Activated T-cell treated with anti-CD3 and anti-CD28 coated beads, Interleukin-2, amount 50 U/mL, for 1 hour (primary cell): ENCODE measurements around the gene CHST11.

ENCODE experiments used
- DNase-seq: peaks from one replicate; pipeline ENCODE4 v3.0.0-alpha.2; 2020

CHST11 gene

GRCh38 chr12:104434129-104434528 is 22.6 kb upstream of the CHST11 start:
- DNase-seq, result no peak

- no peak for DNase-seq
These were observed 21.6 kb upstream of the CHST11 start for GRCh38 chr12:104435175-104435574.

- no peak for DNase-seq
These were observed 21.0 kb upstream of the CHST11 start for GRCh38 chr12:104435765-104436164.

- no peak for DNase-seq
These were observed 20.0 kb upstream of the CHST11 start for GRCh38 chr12:104436790-104437189.

GRCh38 chr12:104438134-104438533 is 18.6 kb upstream of the CHST11 start:
- DNase-seq, result no peak

- DNase-seq, result no peak
These were observed 17.6 kb upstream of the CHST11 start for GRCh38 chr12:104439137-104439536.

GRCh38 chr12:104443008-104443407 is 13.7 kb upstream of the CHST11 start:
- DNase-seq, result no peak

GRCh38 chr12:104446646-104447421 is 9.9 kb upstream of the CHST11 start:
- DNase-seq, result no peak

- no peak for DNase-seq
These were observed 8.7 kb upstream of the CHST11 start for GRCh38 chr12:104448031-104448430.

- no peak for DNase-seq
These were observed 8.3 kb upstream of the CHST11 start for GRCh38 chr12:104448451-104448850.

- no peak for DNase-seq
These were observed 6.0 kb upstream of the CHST11 start for GRCh38 chr12:104450700-104451099.

- no peak for DNase-seq
These were observed 4.7 kb upstream of the CHST11 start for GRCh38 chr12:104452087-104452486.

GRCh38 chr12:104453133-104453532 is 3.6 kb upstream of the CHST11 start:
- DNase-seq, result no peak

- no peak for DNase-seq
These were observed 1.8 kb upstream of the CHST11 start for GRCh38 chr12:104454997-104455396.

GRCh38 chr12:104455578-104456416 is 951 bp upstream of the CHST11 start:
- no peak for DNase-seq

- peak; percentile 72 for DNase-seq
These were observed 400 bp downstream of the CHST11 start for GRCh38 chr12:104456950-104457745.

- DNase-seq, result peak; percentile 72
These were observed 1.3 kb downstream of the CHST11 start for GRCh38 chr12:104457746-104458693.

- DNase-seq, result peak; percentile 36
These were observed 2.1 kb downstream of the CHST11 start for GRCh38 chr12:104458694-104459367.

GRCh38 chr12:104459368-104459909 is 2.7 kb downstream of the CHST11 start:
- no peak for DNase-seq

- no peak for DNase-seq
These were observed 3.4 kb downstream of the CHST11 start for GRCh38 chr12:104460041-104460719.
